MCF 10A (cell line): ENCODE data around the gene AMBN. TPM values are rescaled to one million over a fixed set of nuclear protein-coding genes. Genes with fewer than 3 reads are reported as not detected.

Experiments used
- BruUV-seq: library from RNA; stranded (reverse); fragments of 400-500 nt; replicated peaks from 2 replicates; lab custom pipeline; 2021; lab: Mats Ljungman, UMichigan
- CTCF ChIA-PET: fragments of 300-600 bp; sonication (Branson Sonifier 250); formaldehyde crosslinking; extraction: SDS; loops from one replicate; lab custom pipeline; 2021; ENCODE audit warnings: antibody characterized with exemption, inconsistent platforms; lab: Yijun Ruan, JAX
- POLR2A ChIA-PET: fragments of 300-600, 350-650 bp; sonication (Branson Sonifier 250); formaldehyde crosslinking; extraction: SDS; loops from one replicate; lab custom pipeline; 2020; ENCODE audit warnings: antibody characterized with exemption, inconsistent platforms; lab: Yijun Ruan, JAX
- DNase-seq: peaks from one replicate; pipeline ENCODE4 v3.0.0-alpha.2; 2018; ENCODE audit not compliant: unreplicated experiment
- H3K27ac Mint-ChIP-seq: one replicate; pipeline ENCODE4 v1.8.0; 2022; ENCODE audit warnings: mild to moderate bottlenecking, low read depth, mixed read lengths; ENCODE audit not compliant: unreplicated experiment
- H3K27me3 Mint-ChIP-seq: one replicate; pipeline ENCODE4 v1.8.0; 2022; ENCODE audit warnings: mixed read lengths; ENCODE audit not compliant: insufficient read depth, unreplicated experiment
- H3K36me3 Mint-ChIP-seq: one replicate; pipeline ENCODE4 v1.8.0; 2022; ENCODE audit warnings: mild to moderate bottlenecking, moderate library complexity, mixed read lengths; ENCODE audit not compliant: insufficient read depth, unreplicated experiment
- H3K4me1 Mint-ChIP-seq: one replicate; pipeline ENCODE4 v1.8.0; 2022; ENCODE audit warnings: mixed read lengths; ENCODE audit not compliant: insufficient read depth, unreplicated experiment
- H3K4me3 Mint-ChIP-seq: one replicate; pipeline ENCODE4 v1.8.0; 2022; ENCODE audit warnings: mild to moderate bottlenecking, moderate library complexity, mixed read lengths; ENCODE audit not compliant: unreplicated experiment
- H3K9me3 Mint-ChIP-seq: one replicate; pipeline ENCODE4 v1.8.0; 2022; ENCODE audit warnings: mixed read lengths; ENCODE audit not compliant: unreplicated experiment
- CTCF ChIP-seq: fragments of 200-600 bp; IDR thresholded peaks from one replicate; pipeline ENCODE4 v1.8.0; 2022; ENCODE audit warnings: antibody characterized with exemption, mild to moderate bottlenecking; ENCODE audit not compliant: unreplicated experiment
- intact Hi-C: fragments of 100-400 bp; cut with micrococcal nuclease; formaldehyde crosslinking; loops from 2 replicates; pipeline ENCODE4 v1.14.1; 2022
- total RNA-seq: library from RNA; stranded (reverse); gene quantifications from 2 replicates; pipeline ENCODE4 v1.2.3, GENCODE V29; 2022

AMBN gene
- total RNA-seq, 1 experiment from 2014 or later = not detected

GRCh38 chr4:70571772-70572171, 20.3 kb upstream of the AMBN start:
- no peak for TF ChIP-seq CTCF
- Mint-ChIP-seq H3K4me3 (no peak overlapping the region), H3K27ac (no peak overlapping the region), H3K9me3 (no peaks in the 10 kb centered on the region), H3K27me3 (no peaks in the 10 kb centered on the region), H3K36me3 (no peaks in the 10 kb centered on the region), H3K4me1 (no peaks in the 10 kb centered on the region)
- CTCF ChIA-PET = interaction anchor here (2.6 kb wide), 1 partner anchor 12 kb away, joined by 20 read pairs; no protein-coding TSS in a partner anchor
- POLR2A ChIA-PET = no interaction called here
- no TSS peak for BruUV-seq
- intact Hi-C loops = no loop called here
- DNase-seq = no peak

DNA sequence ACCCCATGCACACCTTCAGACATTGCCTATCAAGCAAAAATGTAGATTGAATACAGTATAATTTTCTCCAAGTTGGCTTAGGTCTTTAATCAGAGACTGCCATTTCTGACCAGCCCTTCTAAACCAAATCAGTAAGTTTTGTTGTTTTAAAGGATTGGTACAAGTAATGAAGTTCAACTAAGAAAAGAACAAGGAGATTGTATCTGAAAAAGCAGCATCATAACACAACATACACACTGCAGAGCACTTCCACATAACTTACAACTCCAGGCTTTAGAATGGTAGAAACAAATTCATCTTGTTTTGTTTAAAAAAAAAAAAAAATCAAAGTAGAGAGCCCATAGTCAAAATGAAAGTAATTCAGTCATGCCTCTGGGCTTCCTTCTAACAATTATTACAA, 16.1 kb upstream of the AMBN start:
- no peak for DNase-seq
- Mint-ChIP-seq H3K4me3 (no peak overlapping the region), H3K27ac (no peak overlapping the region), H3K4me1 (no peaks in the 10 kb centered on the region), H3K36me3 (no peaks in the 10 kb centered on the region), H3K9me3 (peaks cover 9% of the 10 kb centered on the region), H3K27me3 (no peaks in the 10 kb centered on the region)
- intact Hi-C loops = no loop called here
- POLR2A ChIA-PET = no interaction called here
- CTCF ChIA-PET = interaction anchor here (1.1 kb wide), 1 partner anchor 393 kb away, joined by 3 read pairs; no protein-coding TSS in a partner anchor
- no peak for TF ChIP-seq CTCF
- BruUV-seq = no TSS peak

DNA sequence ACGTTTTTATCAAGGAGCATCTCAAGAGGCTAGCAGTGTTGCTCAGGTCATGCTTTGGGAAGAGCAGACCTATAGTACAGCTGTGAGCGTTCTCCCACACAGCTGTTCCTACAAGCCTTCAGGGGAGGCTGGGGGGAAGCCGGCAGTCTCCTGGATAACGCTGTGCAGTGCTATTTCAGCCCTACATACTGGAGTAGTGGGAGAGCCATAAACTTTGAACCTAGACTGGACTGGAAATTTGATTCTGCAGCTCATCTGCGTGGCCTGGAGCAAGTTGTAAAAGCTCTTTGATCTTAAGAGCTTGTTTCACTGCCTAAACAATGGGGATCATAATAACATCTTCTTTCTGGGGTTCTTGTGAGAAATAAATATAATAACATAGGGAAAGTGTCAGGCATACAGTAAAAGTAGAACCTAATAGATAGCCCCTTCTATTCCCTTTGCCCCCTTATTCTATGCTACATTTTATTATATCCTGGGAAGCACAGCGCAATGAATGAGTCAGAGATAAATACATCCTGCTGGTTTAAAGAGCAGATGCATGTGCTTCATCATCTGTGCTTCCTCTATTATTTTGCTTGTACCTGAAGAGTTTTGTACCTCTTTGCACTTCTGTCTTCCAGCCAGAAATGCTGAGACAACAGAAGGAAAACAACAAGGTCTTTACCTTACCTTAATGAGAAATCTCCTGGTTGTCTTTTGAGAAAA, 14.7 kb upstream of the AMBN start:
- no peak for DNase-seq
- H3K27ac Mint-ChIP-seq = no peak overlapping the region

More for the DNA sequence above, 14.7 kb upstream of the AMBN start:
- H3K4me3 Mint-ChIP-seq = no peak overlapping the region
- no TSS peak for BruUV-seq
- H3K9me3 Mint-ChIP-seq = peaks cover 9% of the 10 kb centered on the region
- no peaks in the 10 kb centered on the region for H3K36me3 Mint-ChIP-seq
- H3K4me1 Mint-ChIP-seq = no peaks in the 10 kb centered on the region
- intact Hi-C loops = no loop called here
- no peaks in the 10 kb centered on the region for H3K27me3 Mint-ChIP-seq
- ChIA-PET CTCF (interaction anchor here (1.7 kb wide), 1 partner anchor 18 kb away, joined by 6 read pairs; no protein-coding TSS in a partner anchor), POLR2A (interaction anchor here (1.1 kb wide), 1 partner anchor 12 kb away, joined by 4 read pairs; no protein-coding TSS in a partner anchor)
- TF ChIP-seq CTCF = no peak
